IPS-18c (cell line): Measurements from ENCODE around the gene IL1R2.

Experiments
- H3K4me3 ChIP-seq: 2 replicates; pipeline ENCODE4 v1.7.0; 2013; ENCODE audit warnings: low read depth, mild to moderate bottlenecking, low read length, moderate library complexity; ENCODE audit not compliant: insufficient read depth
- H3K9me3 ChIP-seq: one replicate; pipeline ENCODE4 v1.6.1; 2013; ENCODE audit warnings: mild to moderate bottlenecking, low read length, moderate library complexity; ENCODE audit not compliant: control insufficient read depth, insufficient read depth

Gene IL1R2

DNA sequence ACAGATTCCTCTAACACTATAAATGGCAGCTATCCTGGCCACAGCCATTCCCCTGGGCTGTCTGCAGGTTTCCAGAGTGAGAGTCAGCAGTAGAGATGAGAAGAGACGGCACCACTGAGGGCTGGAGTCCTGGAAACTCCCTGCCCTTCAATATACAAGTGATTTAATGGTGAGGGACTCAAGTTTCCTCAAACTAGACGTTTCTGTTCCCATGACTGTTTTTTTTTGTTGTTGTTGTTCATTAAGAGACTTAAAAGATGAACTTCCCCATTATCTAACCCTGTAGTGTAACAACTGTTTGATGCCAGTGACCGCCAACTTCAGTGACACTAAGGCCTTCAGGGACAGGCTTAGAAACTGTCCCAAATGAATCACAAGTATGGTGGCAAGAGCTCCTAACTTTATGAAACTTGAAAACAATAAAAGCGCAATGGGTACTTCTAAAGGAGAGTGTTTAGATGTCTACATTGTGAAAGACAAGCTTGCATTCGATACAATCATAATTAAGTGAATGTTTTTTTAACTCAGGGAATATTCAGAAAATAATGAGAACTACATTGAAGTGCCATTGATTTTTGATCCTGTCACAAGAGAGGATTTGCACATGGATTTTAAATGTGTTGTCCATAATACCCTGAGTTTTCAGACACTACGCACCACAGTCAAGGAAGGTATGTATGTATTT, 34.0 kb downstream of the IL1R2 start:
- Histone ChIP-seq H3K4me3 (no peak overlapping the region), H3K9me3 (peaks cover 4% of the 10 kb centered on the region)

DNA sequence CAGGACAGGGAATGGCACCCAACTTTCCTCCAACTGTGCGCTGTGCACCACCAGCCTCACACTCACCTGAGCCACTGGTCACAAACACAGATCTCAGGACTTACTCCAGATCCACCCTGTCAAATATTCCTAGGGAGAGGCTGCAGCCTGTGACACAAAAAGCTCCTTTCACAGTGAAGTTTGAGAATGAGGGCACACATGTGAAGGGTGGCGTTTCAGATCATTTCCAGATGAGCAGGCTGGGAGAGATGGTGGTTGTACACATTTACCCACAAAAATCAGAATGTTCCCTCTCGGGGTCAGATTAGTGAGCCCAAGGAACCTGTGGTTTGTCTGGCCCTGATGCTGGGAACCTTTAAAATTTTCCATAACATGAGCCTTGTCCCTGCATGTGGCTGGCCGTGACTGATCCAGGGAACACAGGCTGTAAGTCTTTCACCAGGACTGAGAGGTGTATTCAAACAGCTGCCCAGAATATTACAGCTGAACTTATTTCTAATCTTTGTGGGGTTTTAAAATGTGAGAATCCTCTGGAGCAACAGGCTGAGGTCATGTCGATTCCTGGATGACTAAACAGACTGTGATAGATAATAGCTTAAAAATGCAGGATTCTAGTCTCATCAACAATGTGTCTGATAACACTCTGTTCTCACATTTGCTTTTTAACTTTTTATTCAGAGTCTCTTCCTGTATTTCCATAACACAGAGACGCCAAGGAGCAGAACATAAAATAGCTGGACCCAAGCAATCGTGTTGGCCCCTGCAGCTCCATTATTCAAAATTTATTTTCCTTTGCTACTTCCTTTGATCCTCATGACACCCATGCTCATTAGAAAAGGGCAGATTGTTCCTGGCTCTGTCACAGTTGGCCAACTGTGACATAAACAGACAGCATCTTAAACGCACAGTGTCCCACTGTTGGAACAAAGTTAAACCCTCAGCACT, 35.5 kb downstream of the IL1R2 start:
- H3K4me3 ChIP-seq = no peak overlapping the region

DNA sequence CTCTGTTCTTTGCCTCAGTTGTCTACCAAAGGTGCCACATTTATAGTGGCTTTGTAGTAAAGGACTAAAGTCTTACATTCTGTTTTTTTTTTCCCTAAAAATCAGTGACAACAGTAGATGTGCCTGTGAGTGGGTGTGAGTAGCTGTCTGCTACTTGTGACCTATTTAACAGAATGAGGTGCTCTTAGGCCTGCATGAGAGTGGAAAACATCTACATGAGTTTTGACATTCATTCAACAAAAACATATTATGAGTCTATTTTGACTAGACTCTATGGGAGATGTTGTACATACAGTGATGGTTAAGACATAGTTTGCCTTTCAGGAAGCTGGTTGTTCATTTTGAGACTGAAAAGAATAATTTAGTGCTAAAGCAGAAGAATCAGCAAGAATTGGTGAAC, 36.7 kb downstream of the IL1R2 start:
- no peaks in the 10 kb centered on the region for H3K9me3 ChIP-seq
- no peak overlapping the region for H3K4me3 ChIP-seq

More for the DNA sequence above, 35.5 kb downstream of the IL1R2 start:
- H3K9me3 ChIP-seq = peaks cover 2% of the 10 kb centered on the region

DNA sequence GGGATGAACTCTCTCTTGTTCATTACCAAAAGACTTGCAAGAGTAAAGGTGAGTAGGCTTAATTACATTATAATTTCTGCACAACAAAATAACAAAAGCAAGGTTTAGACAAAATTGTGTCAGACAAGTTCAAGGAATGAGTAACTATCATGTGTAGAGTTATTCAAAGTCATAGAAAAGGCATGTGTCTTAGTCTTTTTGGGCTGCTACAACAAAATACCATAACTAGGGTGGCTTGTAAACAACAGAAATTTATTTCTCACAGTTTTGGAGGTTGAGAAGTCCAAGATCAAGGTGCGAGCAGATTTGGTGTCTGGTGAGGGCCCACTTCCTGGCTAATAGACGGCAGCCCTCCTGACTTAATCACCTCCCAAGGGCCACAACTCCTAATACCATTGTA, 37.6 kb downstream of the IL1R2 start:
- no peak overlapping the region for H3K4me3 ChIP-seq
- H3K9me3 ChIP-seq = no peaks in the 10 kb centered on the region

DNA sequence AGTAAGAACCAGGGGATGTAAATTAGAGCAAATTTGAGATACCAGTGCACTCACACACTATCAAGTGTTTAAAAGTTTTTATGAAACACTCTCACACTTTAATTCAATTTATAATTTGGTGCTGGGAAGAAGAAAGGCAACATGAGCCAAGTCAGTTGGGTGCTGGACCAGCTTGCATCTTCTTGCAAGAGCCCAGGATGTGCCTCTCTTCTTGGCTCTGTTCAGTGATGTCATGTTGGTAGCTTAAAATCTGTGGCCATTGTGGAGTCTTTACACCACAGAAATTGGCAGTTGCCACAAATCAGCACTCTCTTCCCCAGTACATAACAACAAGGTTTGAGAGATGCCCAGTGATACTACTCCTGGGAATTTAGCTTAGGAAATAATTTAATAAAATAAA, 38.2 kb downstream of the IL1R2 start:
- no peaks in the 10 kb centered on the region for H3K9me3 ChIP-seq
- H3K4me3 ChIP-seq = no peak overlapping the region

DNA sequence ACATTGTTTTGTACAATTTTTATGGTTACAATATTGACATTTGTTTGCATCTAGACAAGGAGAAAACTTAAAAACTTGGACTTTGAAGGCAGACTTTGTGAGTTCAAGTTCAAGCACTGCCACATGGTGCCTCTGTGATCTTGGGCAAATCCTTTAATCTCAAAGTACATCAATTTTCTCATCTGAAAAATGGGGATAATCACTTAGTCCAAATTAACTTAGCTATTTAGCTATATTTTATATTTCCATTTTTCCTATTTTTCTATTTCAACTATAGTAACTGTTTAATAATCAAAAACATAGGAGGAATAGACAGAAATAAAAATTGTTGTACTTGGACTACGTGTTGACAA, 38.7 kb downstream of the IL1R2 start:
- Histone ChIP-seq H3K4me3 (no peak overlapping the region), H3K9me3 (no peaks in the 10 kb centered on the region)

DNA sequence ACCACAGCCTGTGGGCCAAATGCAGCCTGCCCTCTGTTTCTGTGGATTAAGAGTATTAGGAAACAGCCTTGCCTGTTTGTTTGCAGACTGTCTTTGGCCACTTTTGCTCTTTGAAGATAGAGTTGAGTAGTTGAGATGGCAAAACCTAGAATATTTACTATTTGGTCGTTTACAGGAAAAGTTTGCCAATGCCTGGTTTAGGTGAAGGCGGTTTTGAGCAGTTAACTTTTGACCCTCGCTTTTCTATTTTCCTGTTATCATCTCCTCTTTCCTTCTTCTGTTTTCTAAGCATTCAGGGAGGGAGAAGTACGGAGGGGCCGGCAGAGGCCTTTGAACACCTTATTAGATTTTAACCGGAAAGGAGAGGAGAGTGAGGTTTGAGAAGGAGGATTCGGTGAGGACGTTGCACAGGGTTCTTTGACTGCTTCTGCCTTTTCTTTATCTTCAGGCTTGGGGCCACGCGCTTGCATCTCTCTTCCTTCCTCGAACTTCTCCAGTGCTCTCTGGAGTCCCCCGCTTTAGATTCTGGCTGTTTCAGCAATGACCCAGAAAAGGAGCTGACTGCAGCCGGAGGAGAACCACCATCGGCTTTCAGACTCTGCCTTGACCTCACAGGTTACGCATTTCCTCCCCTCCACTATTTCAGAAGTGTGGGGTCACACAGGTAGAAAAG, 39.2 kb downstream of the IL1R2 start:
- no peaks in the 10 kb centered on the region for H3K9me3 ChIP-seq
- no peak overlapping the region for H3K4me3 ChIP-seq

DNA sequence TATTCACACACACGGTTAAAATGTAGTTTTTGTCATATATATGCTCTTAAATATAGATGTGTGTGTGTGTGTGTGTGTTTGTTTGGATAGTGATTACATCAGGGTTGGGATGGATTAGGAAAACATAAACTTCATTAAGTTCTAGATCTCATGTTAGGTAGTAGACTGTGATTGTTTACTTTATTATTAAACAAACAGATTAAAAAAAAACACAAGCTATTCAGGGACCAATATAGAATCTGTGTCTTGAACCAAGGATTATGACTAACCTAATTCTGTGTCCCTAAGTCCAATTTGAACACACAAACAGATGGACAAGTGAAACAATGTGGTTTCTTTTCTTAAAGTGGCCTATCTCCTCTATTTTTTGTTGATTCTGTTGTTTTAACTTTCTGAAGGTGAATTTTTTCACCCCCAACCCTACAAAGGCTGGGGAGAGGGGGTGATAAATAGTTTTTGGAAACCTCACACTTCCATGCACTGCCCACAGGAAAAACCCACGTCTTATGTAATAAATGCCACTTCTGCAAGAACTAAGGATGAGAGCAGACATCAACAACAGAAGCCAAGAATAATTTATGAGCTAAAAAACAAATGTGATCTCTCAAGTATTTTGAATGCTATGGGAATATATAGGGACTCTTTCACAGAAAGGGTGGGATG, 40.7 kb downstream of the IL1R2 start:
- Histone ChIP-seq H3K9me3 (no peaks in the 10 kb centered on the region), H3K4me3 (no peak overlapping the region)

DNA sequence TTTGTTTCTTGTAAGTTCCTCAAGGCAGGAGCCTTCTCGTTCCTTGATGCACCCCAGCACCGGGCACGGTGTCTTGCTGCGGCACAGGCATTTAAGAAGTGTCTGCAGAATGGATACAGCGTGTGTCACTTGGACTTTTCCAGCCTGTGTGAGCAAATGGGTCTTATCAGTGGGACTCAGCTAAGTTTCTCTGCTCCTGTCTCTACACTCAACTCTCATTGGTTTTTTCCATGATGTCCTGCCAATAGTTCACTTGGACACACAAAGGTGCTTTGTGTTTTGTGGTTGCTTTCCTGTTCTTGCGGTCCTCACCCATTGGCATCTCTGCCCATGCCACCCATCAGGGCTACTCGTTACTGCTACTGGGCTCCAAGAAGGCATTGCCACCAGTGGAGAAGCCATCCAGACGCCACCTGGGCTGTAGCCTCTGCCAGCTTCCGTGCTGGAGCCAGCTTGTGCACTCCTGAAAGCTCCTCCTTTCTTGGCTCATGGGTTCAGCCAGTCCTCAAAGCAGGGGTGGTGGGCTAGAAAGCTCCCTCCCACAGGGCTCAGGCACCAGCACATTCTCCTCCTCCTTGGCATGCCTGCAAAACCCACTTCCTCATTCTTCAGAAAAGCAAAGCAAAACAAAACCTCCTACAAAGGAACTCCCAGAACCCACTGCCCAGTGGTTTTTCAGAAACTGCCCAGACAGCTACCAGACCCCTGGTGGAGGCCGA, 41.4 kb downstream of the IL1R2 start:
- Histone ChIP-seq H3K4me3 (no peak overlapping the region), H3K9me3 (no peaks in the 10 kb centered on the region)

DNA sequence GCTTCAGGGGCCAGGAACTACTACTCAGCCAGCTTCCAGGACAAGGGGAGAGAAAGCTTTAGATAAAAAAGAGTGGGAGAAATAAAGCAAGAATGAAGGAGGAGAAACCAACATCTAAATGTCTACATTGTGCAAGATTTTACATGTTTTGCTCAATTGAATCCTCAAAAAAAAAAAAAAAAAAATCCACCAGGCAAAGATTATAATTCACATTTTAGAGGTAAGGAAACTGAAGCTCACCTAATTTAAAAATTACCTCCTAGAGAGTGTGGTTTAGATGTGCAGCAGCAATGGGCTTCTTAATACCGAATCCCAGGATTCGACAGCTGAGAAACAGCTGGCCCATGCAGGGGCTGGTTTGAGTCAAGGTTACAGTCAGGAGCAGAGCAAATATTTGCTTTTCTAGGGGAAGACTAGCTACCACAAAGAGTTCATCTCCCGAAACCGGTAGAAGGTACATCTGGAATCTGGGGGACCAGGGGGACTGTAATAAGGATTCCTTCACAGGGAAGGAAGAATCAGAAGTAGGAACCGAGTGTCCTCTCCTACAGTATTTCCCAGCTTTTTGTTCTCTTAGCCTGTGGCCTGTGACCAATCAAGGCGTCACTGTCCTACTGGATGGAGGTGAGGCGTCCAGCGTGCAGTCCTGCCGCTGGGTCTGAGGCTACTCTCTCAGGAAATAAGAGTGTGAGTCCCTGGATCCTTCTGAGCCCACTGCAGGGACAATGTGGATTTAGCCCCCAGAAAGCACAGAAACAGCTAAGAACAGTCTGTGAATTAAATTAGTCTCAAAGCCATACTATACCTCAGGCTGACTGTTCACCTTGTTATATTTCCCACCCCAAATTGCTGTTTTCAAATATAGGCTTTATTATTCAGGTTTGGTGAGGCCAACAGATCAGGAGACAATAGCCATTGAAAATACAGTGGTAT, 42.3 kb downstream of the IL1R2 start:
- H3K4me3 ChIP-seq = no peak overlapping the region
- no peaks in the 10 kb centered on the region for H3K9me3 ChIP-seq

DNA sequence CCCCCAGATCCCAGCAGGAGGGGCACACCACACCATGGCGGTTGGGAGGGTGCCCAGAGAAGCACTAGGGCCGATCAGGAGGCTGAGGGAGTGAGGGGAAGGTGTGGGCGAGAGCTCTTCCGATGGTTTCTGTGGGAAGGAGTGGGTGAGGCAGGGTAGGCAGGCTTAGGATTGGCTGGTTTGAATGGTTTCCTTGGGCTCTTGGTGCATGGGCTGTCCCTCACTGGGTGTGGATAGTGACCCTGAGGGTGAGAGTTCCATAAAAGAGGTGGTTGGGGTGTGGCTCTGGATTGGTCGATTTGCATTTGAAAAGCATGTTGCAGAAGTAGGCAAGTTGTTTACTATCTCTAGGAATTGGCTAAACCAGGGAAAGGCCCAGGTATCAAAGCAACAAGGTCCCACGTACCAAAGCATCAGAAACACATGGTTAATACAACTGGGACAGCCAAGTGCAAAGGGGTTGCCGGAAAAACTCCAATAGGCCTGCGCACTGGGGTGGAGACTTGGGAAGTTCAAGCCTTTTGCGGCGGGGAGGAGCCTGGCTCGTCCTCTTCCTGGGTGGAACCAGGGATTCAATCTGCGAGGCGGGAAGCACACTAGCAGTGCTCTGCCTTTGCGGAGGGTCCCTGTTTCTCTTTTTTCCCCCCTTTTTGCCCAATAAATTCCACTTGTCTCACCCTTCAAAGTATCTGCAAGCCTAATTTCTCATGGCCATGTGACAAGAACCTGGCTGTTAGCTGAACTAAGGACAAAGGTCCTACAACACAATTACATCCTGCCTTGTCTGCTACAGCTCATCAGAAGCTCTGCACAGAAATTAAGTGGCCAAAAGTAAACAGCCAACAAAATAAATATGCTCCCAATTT, 43.2 kb downstream of the IL1R2 start:
- H3K9me3 ChIP-seq = no peaks in the 10 kb centered on the region

DNA sequence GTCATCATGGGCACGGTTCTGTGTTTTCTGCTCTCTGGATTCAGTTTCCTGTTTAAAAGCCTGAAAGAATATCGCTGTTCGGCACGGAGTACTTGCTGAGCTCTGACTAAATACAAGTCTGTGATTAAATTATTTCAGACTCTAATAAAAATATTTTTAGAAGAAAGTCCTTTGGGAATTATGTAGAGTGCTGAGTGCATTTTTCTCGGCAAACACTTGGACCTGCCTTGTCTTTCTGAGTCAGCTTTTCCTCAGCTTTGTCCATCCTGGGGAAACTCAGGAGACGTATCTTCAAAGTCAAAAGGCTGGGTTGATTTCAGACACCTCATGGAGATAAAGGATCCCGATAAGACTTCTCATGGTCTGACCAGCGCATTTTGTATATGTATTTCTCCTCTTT, 45.9 kb downstream of the IL1R2 start:
- H3K9me3 ChIP-seq = no peaks in the 10 kb centered on the region
- no peak overlapping the region for H3K4me3 ChIP-seq

More for the DNA sequence above, 43.2 kb downstream of the IL1R2 start:
- H3K4me3 ChIP-seq = no peak overlapping the region

DNA sequence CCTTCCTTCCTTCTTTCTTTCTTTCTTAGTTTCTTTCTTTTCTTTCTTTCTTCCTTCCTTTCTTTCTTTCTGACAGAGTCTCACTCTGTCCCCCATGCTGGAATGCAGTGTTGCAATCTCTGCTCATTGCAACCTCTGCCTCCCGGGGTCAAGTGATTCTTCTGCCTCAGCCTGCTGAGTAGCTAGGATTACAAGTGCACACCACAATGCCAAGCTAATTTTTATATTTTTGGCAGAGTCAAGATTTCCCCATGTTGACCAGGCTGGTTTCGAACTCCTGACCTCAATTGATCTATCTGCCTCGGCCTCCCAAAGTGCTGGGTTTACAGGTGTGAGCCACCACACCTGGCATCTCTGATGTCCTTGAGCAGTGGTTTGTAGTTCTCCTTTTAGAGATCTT, 48.5 kb downstream of the IL1R2 start:
- Histone ChIP-seq H3K4me3 (no peak overlapping the region), H3K9me3 (no peaks in the 10 kb centered on the region)

DNA sequence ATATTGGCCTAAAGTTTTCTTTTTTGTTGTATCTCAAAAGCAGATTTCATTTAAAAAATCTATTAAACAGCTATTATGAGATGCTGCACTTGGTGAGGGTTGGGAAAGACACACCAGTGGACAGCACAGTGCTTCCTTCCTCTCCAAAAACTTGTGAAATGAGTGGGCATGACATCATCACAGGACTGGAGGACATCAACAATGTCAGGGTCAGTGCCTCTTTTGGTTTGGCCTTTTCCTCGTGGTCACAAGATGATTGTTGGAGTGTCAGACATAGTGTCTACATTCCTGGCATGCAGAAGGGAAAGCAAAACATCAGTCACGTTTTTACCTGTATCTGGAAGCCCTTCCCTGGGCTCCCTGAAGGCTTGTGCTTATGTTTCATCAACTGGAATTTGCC, 49.6 kb downstream of the IL1R2 start:
- no peaks in the 10 kb centered on the region for H3K9me3 ChIP-seq
- H3K4me3 ChIP-seq = no peak overlapping the region
